ENCODE results near the gene CEP131. TPM values are rescaled to one million over a fixed set of nuclear protein-coding genes. Genes with fewer than 3 reads are reported as not detected.

CEP131 gene
- total and polyA plus RNA-seq, 2 of the 4 experiments (the other 2 are of a cell fraction): 4.8 to 9.6 TPM

DNA sequence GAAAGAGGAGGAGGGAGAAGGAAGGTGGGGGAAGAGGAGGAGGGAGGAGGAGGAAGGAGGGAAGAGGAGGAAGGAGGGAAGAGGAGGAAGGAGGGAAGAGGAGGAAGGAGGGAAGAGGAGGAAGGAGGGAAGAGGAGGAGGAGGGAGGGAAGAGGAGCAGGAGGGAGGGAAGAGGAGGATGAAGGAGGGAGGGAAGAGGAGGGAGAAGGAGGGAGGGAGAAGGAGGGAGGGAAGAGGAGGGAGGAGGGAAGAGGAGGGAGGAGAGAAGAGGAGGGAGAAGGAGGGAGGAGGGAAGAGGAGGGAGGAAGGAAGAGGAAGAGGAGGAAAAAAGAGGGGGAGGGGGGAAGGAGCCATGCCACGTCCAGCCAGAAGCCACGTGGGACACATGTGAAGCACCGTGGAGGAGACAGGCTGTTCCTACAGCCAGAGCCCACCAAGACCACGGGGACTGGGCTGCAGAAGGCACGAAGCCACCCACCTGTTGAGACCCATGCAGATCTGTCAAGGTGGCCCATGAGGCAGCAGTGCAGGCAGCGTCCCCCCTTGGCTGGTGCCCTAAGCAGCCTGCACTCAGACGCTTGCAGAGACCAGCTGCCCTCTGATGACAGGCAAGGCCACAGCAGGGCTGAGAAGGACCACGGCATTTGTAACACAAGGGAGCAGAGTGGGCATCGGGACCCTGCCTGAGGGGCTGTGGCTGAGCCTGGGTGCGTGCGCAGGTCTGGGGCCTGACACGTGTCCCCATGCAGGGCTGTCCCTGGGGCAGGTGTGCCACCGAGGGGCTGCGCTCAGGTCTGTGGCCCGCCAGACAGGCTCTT lies 26.7 kb upstream of the CEP131 start (continued):
- TF ChIP-seq CEBPB (IDR thresholded peaks at IDR 0.05; ENCODE audit: low read depth, low read length): no peak

DNA sequence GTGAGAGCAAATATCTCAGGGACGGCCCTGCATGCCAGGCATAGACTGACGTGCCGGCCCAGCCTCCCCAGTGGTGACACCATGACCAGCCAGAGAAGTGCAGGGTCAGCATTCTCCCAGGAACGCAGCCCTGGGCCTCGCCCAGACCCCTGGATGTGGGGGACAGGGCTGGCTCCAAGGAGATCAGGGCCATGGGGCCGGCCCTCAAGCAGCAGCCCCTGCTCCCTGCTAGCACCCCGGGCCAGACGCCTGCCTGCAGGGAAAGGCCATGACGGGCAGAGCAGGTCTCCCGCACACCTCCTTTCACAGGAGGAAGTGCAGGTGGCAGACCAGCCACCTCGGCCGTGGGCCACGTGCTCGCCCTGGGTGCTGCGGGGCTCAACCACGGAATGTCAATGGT lies 25.9 kb upstream of the CEP131 start:
- dilution Hi-C loops (cut with HindIII; ENCODE audit: low sequenced_read_pairs, unreplicated experiment) (no loop called here), intact Hi-C loops (cut with micrococcal nuclease) (no loop called here), in situ Hi-C loops (cut with MboI; ENCODE audit: low sequenced_read_pairs) (no loop called here)
- Histone ChIP-seq H4K20me1 (ENCODE audit: insufficient read depth, low read length) (peaks cover 18% of the 10 kb centered on the region), H2BK15ac (ENCODE audit: low read depth, low read length) (no peak overlapping the region), H3K79me1 (ENCODE audit: low read depth in 1 of 2, low read length in 2 of 2) (peaks cover 2 to 24% of the 10 kb centered on the region in 2 experiments; a peak in 3 of 4 replicates), H4K5ac (ENCODE audit: low read depth, low read length) (no peak overlapping the region), H2AFZ (replicated peaks; ENCODE audit: low read length, poor library complexity) (no peak overlapping the region), H3K4me1 (ENCODE audit: control insufficient read depth, insufficient read depth, low read length) (peaks cover 7% of the 10 kb centered on the region), H2AK5ac (ENCODE audit: low read depth, low read length) (no peak overlapping the region), H3K4me3 (ENCODE audit: insufficient read depth, low read depth, low read length) (no peak overlapping the region), H4K8ac (ENCODE audit: low read depth in 2 of 2, low read length in 2 of 2) (no peak overlapping the region), H3K14ac (replicated peaks; ENCODE audit: low read depth, low read length) (no peak overlapping the region), H2BK20ac (ENCODE audit: low read depth, low read length) (no peak overlapping the region), H3K4ac (ENCODE audit: low read depth, low read length) (no peak overlapping the region), H3K36me3 (ENCODE audit: control insufficient read depth, insufficient read depth, low read length) (peaks cover 32% of the 10 kb centered on the region), H3K4me2 (ENCODE audit: low read depth, low read length) (no peak overlapping the region), H2BK5ac (ENCODE audit: low read depth, low read length, poor library complexity, severe bottlenecking) (no peak overlapping the region), H3K23ac (ENCODE audit: low read depth, low read length) (no peak overlapping the region), H2BK120ac (ENCODE audit: low read depth, low read length) (no peak overlapping the region), H3K27ac (ENCODE audit: insufficient read depth, low read length) (no peak overlapping the region), H3K18ac (ENCODE audit: low read depth, low read length) (no peak overlapping the region), H3K9me1 (ENCODE audit: insufficient read depth, low read length) (peaks cover 6% of the 10 kb centered on the region), H3K56ac (ENCODE audit: extremely low read depth, insufficient read depth, low read length) (no peak overlapping the region), H3K9me3 (ENCODE audit: control insufficient read depth, insufficient read depth, low read length) (no peaks in the 10 kb centered on the region), H2AK9ac (replicated peaks; ENCODE audit: low read depth, low read length, poor library complexity) (no peak overlapping the region), H3K27me3 (ENCODE audit: control insufficient read depth, insufficient read depth, low read length) (no peaks in the 10 kb centered on the region), H4K91ac (ENCODE audit: insufficient read depth, low read depth, low read length) (no peak overlapping the region), H3K9ac (ENCODE audit: low read depth, low read length) (no peak overlapping the region)
- BruUV-seq (replicated peaks): no TSS peak
- DNase-seq (no peak), ATAC-seq (ENCODE audit: low read depth) (no peak)
- CTCF ChIA-PET: no interaction called here
- TF ChIP-seq MAFK (IDR thresholded peaks at IDR 0.05; ENCODE audit: low read depth, low read length) (peak; percentile 43), SMC3 (IDR thresholded peaks at IDR 0.05; ENCODE audit: low read depth, low read length) (no peak), RFX5 (IDR thresholded peaks at IDR 0.05; ENCODE audit: low read depth, low read length) (no peak), POLR2A (IDR thresholded peaks at IDR 0.05; ENCODE audit: low read depth, low read length) (no peak), BHLHE40 (IDR thresholded peaks at IDR 0.05; ENCODE audit: low read depth, low read length) (no peak)
- TF ChIP-seq, protein P1, sequence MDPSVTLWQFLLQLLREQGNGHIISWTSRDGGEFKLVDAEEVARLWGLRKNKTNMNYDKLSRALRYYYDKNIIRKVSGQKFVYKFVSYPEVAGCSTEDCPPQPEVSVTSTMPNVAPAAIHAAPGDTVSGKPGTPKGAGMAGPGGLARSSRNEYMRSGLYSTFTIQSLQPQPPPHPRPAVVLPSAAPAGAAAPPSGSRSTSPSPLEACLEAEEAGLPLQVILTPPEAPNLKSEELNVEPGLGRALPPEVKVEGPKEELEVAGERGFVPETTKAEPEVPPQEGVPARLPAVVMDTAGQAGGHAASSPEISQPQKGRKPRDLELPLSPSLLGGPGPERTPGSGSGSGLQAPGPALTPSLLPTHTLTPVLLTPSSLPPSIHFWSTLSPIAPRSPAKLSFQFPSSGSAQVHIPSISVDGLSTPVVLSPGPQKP (IDR thresholded peaks at IDR 0.05; ENCODE audit: borderline replicate concordance, low read depth, low read length): no peak
- TF ChIP-seq, protein P2, sequence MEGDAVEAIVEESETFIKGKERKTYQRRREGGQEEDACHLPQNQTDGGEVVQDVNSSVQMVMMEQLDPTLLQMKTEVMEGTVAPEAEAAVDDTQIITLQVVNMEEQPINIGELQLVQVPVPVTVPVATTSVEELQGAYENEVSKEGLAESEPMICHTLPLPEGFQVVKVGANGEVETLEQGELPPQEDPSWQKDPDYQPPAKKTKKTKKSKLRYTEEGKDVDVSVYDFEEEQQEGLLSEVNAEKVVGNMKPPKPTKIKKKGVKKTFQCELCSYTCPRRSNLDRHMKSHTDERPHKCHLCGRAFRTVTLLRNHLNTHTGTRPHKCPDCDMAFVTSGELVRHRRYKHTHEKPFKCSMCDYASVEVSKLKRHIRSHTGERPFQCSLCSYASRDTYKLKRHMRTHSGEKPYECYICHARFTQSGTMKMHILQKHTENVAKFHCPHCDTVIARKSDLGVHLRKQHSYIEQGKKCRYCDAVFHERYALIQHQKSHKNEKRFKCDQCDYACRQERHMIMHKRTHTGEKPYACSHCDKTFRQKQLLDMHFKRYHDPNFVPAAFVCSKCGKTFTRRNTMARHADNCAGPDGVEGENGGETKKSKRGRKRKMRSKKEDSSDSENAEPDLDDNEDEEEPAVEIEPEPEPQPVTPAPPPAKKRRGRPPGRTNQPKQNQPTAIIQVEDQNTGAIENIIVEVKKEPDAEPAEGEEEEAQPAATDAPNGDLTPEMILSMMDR (conservative IDR thresholded peaks at IDR 0.05; ENCODE audit: low read depth, low read length): no peak
- POLR2A ChIA-PET (ENCODE audit: unreplicated experiment): no interaction called here
- 90% methylated on average over 2 of the region's 16 CpGs; no CpG with 5 or more reads in 1 of the 2 experiments for WGBS, 2 experiments (ENCODE audit: extremely low coverage in 2 of 2, insufficient read length in 1 of 2)

All from IMR-90 (cell line).